ENCODE measurements around the gene ABAT. TPM values are rescaled to one million over a fixed set of nuclear protein-coding genes. Genes with fewer than 3 reads are reported as not detected.

The ABAT gene
- total and polyA plus RNA-seq, 2 of the 8 experiments (the other 6 are each of a cell fraction or from before 2014, with no cell fraction given), result 6.4 to 8.4 TPM

GRCh38 chr16:8644211-8645140, 29.9 kb upstream of the ABAT start:
- Histone ChIP-seq H2BK20ac (ENCODE audit: low read length) (no peak overlapping the region), H3K4me1 (replicated peaks in 1 of 4; ENCODE audit: control insufficient read depth in 3 of 4, insufficient read depth in 4 of 4, low read length in 3 of 4) (no peaks in the 10 kb centered on the region), H3K18ac (ENCODE audit: extremely low read depth, low read length) (no peak overlapping the region), H3K14ac (ENCODE audit: insufficient read length) (no peak overlapping the region), H4K5ac (ENCODE audit: insufficient read length, low read depth, low read length) (no peak overlapping the region), H3K79me1 (ENCODE audit: low read depth, low read length) (no peaks in the 10 kb centered on the region), H3K4me3 (ENCODE audit: extremely low read depth in 1 of 4, insufficient read depth in 2 of 4, low read depth in 3 of 4, low read length in 4 of 4) (no peak overlapping the region), H3K23ac (ENCODE audit: insufficient read length) (no peak overlapping the region), H4K20me1 (replicated peaks in 1 of 2; ENCODE audit: control insufficient read depth in 1 of 2, insufficient read depth in 2 of 2, low read length in 2 of 2) (peaks cover 4 to 7% of the 10 kb centered on the region in 2 experiments), H2BK12ac (ENCODE audit: low read depth, low read length) (no peak overlapping the region), H3K4ac (replicated peaks; ENCODE audit: insufficient read length, low read depth, low read length) (no peak overlapping the region), H3K23me2 (ENCODE audit: low read depth, low read length) (no peaks in the 10 kb centered on the region; the same call in 1 of the 2 replicates), H2BK15ac (ENCODE audit: low read length) (no peak overlapping the region), H2BK5ac (ENCODE audit: low read depth, low read length) (no peak overlapping the region), H3K9me3 (ENCODE audit: insufficient read depth in 2 of 2, low read depth in 1 of 2, low read length in 1 of 2) (no peaks in the 10 kb centered on the region), H3K27me3 (replicated peaks in 1 of 4; ENCODE audit: control insufficient read depth in 3 of 4, extremely low read depth in 1 of 4, insufficient read depth in 3 of 4, low read length in 3 of 4) (no peaks in the 10 kb centered on the region), H3K36me3 (ENCODE audit: control insufficient read depth in 2 of 4, insufficient read depth in 4 of 4, low read length in 3 of 4) (peaks cover 34 to 83% (median 71%) of the 10 kb centered on the region in 4 experiments), H2AK5ac (ENCODE audit: low read depth, low read length) (no peak overlapping the region), H2AFZ (ENCODE audit: low read length) (no peak overlapping the region), H2BK120ac (replicated peaks; ENCODE audit: low read depth, low read length) (no peak overlapping the region), H3K9ac (replicated peaks in 1 of 4; ENCODE audit: extremely low read depth in 1 of 4, low read depth in 3 of 4, low read length in 3 of 4) (no peak overlapping the region), H4K8ac (ENCODE audit: extremely low read depth, insufficient read depth, low read length) (no peak overlapping the region; the same call in 1 of the 2 replicates), H4K91ac (replicated peaks; ENCODE audit: insufficient read length, low read length) (no peak overlapping the region), H3K56ac (replicated peaks; ENCODE audit: insufficient read length, low read depth, low read length) (no peak overlapping the region), H3K79me2 (ENCODE audit: control insufficient read depth in 1 of 2, insufficient read depth in 2 of 2, low read length in 2 of 2) (no peaks in the 10 kb centered on the region), H3K27ac (ENCODE audit: low read depth, low read length) (no peak overlapping the region), H3K4me2 (ENCODE audit: insufficient read depth in 1 of 2, low read depth in 2 of 2, low read length in 2 of 2) (no peak overlapping the region)
- CTCF ChIA-PET (ENCODE audit: partially characterized antibody), result interaction anchor here (0.9 to 7.7 kb wide), 9 partner anchors 8 to 165 kb away, joined by 3 to 63 read pairs (median 5); no protein-coding TSS in a partner anchor
- TF ChIP-seq ASH2L (IDR thresholded peaks at IDR 0.05; ENCODE audit: low read length) (no peak), CHD2 (IDR thresholded peaks at IDR 0.05; ENCODE audit: low read length) (no peak), ZNF274 (IDR thresholded peaks at IDR 0.05; ENCODE audit: borderline replicate concordance, extremely low read depth, low read length) (no peak), GABPA (IDR thresholded peaks at IDR 0.05; ENCODE audit: borderline replicate concordance, insufficient read depth, low read length) (no peak), POU5F1 (IDR thresholded peaks at IDR 0.05; ENCODE audit: low read depth, low read length) (no peak), NANOG (IDR thresholded peaks at IDR 0.05; ENCODE audit: insufficient read depth, low read depth, low read length, poor library complexity, severe bottlenecking) (no peak), SIX5 (IDR thresholded peaks at IDR 0.05; ENCODE audit: low read depth, low read length) (no peak), NRF1 (IDR thresholded peaks at IDR 0.05; ENCODE audit: low read depth, low read length) (no peak), CBX8 (IDR thresholded peaks at IDR 0.05; ENCODE audit: borderline replicate concordance, low read depth, low read length) (no peak), SIRT6 (IDR thresholded peaks at IDR 0.05; ENCODE audit: low read length) (no peak), CHD1 (IDR thresholded peaks at IDR 0.05; ENCODE audit: low read depth, low read length) (no peak)
- DNase-seq (ENCODE audit: low read depth in 1 of 2, low spot score in 2 of 2) (no peak), FAIRE-seq (no peak)
- POLR2A ChIA-PET (ENCODE audit: partially characterized antibody), result interaction anchor here (2.6 kb wide), 1 partner anchor 14 kb away, joined by 10 read pairs; no protein-coding TSS in a partner anchor
- WGBS, 2 experiments (ENCODE audit: extremely low coverage in 1 of 2, insufficient coverage in 1 of 2, insufficient read length in 1 of 2, insufficient replicate concordance in 2 of 2, low coverage in 1 of 2, low lambda C conversion rate in 2 of 2, missing lambda C conversion rate in 1 of 2), result 89% methylated on average over 29 of the region's 29 CpGs; no CpG with 5 or more reads in 1 of the 2 experiments
